Activated naive CD8-positive, alpha-beta T cell treated with anti-CD3 and anti-CD28 coated beads for 36 hours (primary cell): Measurements from ENCODE around the gene SCFD2. TPM values are rescaled to one million over a fixed set of nuclear protein-coding genes. Genes with fewer than 3 reads are reported as not detected.
"Not testable (repeated sequence)": the region's sequence is repeated elsewhere in the genome, so short reads cannot be mapped to it uniquely, and the experiment has no call there.

ENCODE experiments used
- DNase-seq: peaks from one replicate; pipeline ENCODE4 v3.0.0; 2021
- H3K27ac Mint-ChIP-seq: one replicate; pipeline ENCODE4 v1.8.0; 2022; ENCODE audit warnings: mild to moderate bottlenecking, moderate library complexity, mixed read lengths
- H3K27me3 Mint-ChIP-seq: one replicate; pipeline ENCODE4 v1.8.0; 2022; ENCODE audit warnings: mild to moderate bottlenecking, mixed read lengths
- H3K36me3 Mint-ChIP-seq: one replicate; pipeline ENCODE4 v1.8.0; 2021; ENCODE audit warnings: mild to moderate bottlenecking, mixed read lengths
- H3K4me1 Mint-ChIP-seq: one replicate; pipeline ENCODE4 v1.8.0; 2021; ENCODE audit warnings: mixed read lengths
- H3K4me3 Mint-ChIP-seq: one replicate; pipeline ENCODE4 v1.8.0; 2022; ENCODE audit warnings: mild to moderate bottlenecking, moderate library complexity, mixed read lengths
- H3K9me3 Mint-ChIP-seq: one replicate; pipeline ENCODE4 v1.8.0; 2022; ENCODE audit warnings: mixed read lengths
- total RNA-seq, 2 experiments: library from RNA; stranded (reverse); gene quantifications; one replicate each; pipeline ENCODE4 v1.2.3, GENCODE V29; 2021

Gene SCFD2
- total RNA-seq, 2 experiments from 2014 or later: 21.9 to 23.7 TPM

DNA sequence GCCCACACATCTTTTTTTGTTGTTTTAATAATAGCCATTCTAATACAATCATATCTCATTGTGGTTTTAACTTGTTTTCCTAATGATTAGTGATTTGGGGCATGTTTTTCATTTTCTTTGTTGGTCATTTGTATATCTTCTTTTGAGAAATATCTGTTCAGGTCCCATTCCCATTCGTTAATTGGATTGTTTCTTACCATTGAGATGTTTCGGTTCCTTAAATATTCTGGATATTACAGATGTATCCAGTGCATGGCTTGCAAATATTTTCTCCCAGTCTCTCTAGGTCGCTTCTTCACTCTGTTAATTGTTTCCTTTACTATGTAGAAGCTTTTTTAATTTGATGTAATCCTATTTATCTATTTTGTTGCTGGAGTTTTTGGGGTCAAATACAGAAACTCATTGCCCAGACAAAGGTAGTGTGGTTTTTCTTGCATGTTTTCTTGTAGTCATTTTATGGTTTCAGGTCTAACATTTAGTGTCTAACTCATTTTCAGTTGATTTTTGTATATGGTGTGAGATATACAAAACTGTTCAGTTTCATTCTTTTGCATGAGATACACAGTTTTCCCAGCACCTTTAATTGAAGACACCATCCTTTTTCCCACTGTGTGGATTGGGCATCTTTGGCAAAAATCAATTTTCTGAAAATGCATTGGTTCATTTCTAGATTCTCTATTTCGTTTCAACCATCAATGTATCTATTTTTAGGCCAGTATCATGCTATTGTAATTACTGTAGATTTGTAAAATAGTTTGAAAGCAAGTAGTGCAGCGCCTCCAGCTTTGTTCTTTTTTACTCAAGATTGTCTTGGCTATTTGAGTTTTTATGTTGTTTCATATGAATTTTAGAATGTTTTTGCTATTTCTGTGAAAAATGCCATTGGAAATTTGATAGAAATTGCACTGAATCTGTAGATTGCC, 195.9 kb downstream of the SCFD2 start:
- Mint-ChIP-seq H3K36me3 (peaks cover 54% of the 10 kb centered on the region), H3K27me3 (no peaks in the 10 kb centered on the region), H3K4me3 (no peak overlapping the region), H3K27ac (no peak overlapping the region), H3K9me3 (peaks cover 24% of the 10 kb centered on the region), H3K4me1 (no peaks in the 10 kb centered on the region)
- no peak for DNase-seq

DNA sequence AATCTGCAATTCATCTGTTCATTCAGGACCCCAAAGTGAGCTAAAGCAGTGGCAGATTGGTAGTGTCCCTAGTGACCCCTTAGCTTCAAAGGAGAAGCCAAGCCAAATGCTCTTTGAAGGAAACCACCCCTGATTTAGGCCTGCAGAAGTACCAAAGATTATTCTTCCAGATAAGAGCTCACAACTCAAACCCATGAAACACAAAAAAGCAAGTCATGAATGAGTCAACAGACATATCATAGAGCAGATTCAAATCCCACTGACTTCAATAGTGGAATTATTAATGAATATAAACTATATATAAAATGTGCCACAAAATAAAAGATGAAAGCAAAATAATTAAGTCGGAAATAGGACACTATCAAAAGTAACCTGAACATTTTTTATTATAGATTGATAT, 197.6 kb downstream of the SCFD2 start:
- H3K27ac Mint-ChIP-seq: no peak overlapping the region
- H3K27me3 Mint-ChIP-seq: no peaks in the 10 kb centered on the region
- H3K4me1 Mint-ChIP-seq: no peaks in the 10 kb centered on the region

DNA sequence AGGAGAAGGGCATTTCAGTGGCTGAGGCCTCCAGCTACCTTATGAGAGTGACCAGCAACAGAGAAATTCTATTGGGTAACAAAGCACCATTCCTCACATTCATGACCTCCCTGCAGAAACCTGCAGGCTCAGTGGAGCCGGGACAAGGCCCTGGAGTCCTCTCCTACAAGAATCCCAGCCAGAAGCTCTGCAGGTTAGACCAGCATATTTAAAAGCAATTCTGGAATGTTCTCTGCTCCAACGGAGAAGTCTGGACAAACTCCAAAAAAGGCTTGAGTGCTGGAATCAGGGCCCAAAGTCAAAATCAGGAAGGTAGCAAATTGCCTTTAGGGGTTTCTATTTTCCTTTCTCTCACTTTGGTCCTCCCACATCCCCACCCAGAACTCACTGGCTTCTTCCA, 202.9 kb downstream of the SCFD2 start:
- Mint-ChIP-seq H3K36me3 (peaks cover 38% of the 10 kb centered on the region), H3K27me3 (no peaks in the 10 kb centered on the region)
- DNase-seq: no peak

More for the DNA sequence above, 197.6 kb downstream of the SCFD2 start:
- H3K9me3 Mint-ChIP-seq: peaks cover 16% of the 10 kb centered on the region
- no peak overlapping the region for H3K4me3 Mint-ChIP-seq
- H3K36me3 Mint-ChIP-seq: peaks cover 49% of the 10 kb centered on the region
- DNase-seq: no peak

GRCh38 chr4:53161787-53162433, 204.0 kb downstream of the SCFD2 start:
- Mint-ChIP-seq H3K27me3 (no peaks in the 10 kb centered on the region), H3K4me1 (no peaks in the 10 kb centered on the region), H3K4me3 (no peak overlapping the region), H3K27ac (no peak overlapping the region), H3K36me3 (peaks cover 36% of the 10 kb centered on the region), H3K9me3 (peaks cover 4% of the 10 kb centered on the region)
- DNase-seq: no peak

More for the DNA sequence above, 202.9 kb downstream of the SCFD2 start:
- H3K27ac Mint-ChIP-seq: no peak overlapping the region
- no peaks in the 10 kb centered on the region for H3K4me1 Mint-ChIP-seq
- no peak overlapping the region for H3K4me3 Mint-ChIP-seq
- H3K9me3 Mint-ChIP-seq: peaks cover 7% of the 10 kb centered on the region

DNA sequence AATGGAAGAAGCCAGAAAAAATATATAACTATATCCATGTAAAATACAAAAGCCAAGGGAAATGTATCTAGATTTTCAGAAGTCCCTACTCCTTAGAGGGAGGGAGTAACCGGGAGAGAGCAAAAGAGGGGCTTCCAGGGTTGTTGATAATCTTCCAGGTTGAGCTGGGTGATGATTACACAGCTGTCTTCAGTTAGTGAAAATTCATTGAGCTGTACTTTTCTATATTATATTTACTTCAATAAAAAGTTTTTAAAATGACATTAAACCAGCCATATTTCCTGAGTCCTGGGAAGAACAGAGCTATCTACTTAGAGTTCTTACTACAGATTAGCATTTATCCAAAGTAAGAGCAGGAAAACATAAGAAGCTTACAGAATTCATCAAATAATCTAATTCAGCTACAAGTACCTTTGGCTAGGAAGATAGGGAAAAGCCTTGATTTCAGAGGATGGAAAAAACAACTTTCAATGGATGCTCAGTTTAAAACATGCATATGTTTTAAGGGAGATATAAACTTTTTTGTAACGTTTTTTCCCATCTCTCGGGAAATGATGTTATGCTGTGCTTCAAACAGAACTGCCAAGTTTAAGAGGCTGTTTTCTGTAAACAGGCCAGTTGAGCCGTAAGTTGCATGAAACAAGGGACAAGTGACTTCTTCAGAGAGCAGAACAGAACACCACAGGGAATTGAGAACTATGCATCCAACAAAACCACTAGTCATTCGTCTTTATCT, 204.6 kb downstream of the SCFD2 start:
- H3K27ac Mint-ChIP-seq: no peak overlapping the region
- H3K9me3 Mint-ChIP-seq: no peaks in the 10 kb centered on the region
- H3K36me3 Mint-ChIP-seq: peaks cover 33% of the 10 kb centered on the region
- H3K4me1 Mint-ChIP-seq: no peaks in the 10 kb centered on the region
- no peak overlapping the region for H3K4me3 Mint-ChIP-seq
- no peak for DNase-seq
- H3K27me3 Mint-ChIP-seq: no peaks in the 10 kb centered on the region

- H3K27me3 Mint-ChIP-seq: no peaks in the 10 kb centered on the region
- H3K9me3 Mint-ChIP-seq: peaks cover 2% of the 10 kb centered on the region
- no peak overlapping the region for H3K27ac Mint-ChIP-seq
- H3K4me3 Mint-ChIP-seq: no peak overlapping the region
- no peak for DNase-seq
- no peaks in the 10 kb centered on the region for H3K4me1 Mint-ChIP-seq
- peaks cover 49% of the 10 kb centered on the region for H3K36me3 Mint-ChIP-seq
These were observed 209.0 kb downstream of the SCFD2 start for GRCh38 chr4:53156896-53157295.

DNA sequence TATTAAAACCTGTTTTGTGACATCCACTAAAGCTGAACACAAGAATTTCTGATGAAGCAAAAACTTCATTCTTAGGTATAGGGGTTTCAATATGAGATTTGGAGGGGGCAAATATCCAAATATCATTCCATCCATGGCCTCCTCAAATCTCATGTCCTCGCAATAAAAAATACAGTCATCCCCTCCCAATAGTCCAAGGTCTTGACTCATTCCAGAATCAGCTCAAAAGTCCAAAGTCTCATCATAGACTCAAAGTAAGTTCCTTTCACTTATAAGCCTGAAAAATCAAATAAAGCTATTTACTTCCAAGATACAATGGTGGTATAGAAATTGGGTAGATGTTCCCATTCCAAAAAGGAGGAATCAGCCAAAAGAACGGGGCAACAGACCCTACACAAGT, 213.4 kb downstream of the SCFD2 start:
- Mint-ChIP-seq H3K27ac (no peak overlapping the region), H3K4me3 (no peak overlapping the region), H3K27me3 (no peaks in the 10 kb centered on the region), H3K4me1 (peaks cover 2% of the 10 kb centered on the region), H3K36me3 (peaks cover 43% of the 10 kb centered on the region), H3K9me3 (peaks cover 2% of the 10 kb centered on the region)
- DNase-seq: no peak

GRCh38 chr4:53151489-53151788, 214.4 kb downstream of the SCFD2 start:
- Mint-ChIP-seq H3K4me1 (peaks cover 2% of the 10 kb centered on the region), H3K9me3 (peaks cover 2% of the 10 kb centered on the region), H3K4me3 (no peak overlapping the region), H3K27ac (no peak overlapping the region), H3K36me3 (peaks cover 40% of the 10 kb centered on the region), H3K27me3 (no peaks in the 10 kb centered on the region)
- no peak for DNase-seq

- H3K4me3 Mint-ChIP-seq: no peak overlapping the region
- H3K27ac Mint-ChIP-seq: no peak overlapping the region
- H3K36me3 Mint-ChIP-seq: peaks cover 40% of the 10 kb centered on the region
- peaks cover 2% of the 10 kb centered on the region for H3K9me3 Mint-ChIP-seq
- H3K4me1 Mint-ChIP-seq: peaks cover 2% of the 10 kb centered on the region
- H3K27me3 Mint-ChIP-seq: no peaks in the 10 kb centered on the region
- no peak for DNase-seq
These were observed 215.0 kb downstream of the SCFD2 start for GRCh38 chr4:53150631-53151488.

- H3K4me1 Mint-ChIP-seq: peaks cover 6% of the 10 kb centered on the region
- no peaks in the 10 kb centered on the region for H3K27me3 Mint-ChIP-seq
- no peaks in the 10 kb centered on the region for H3K9me3 Mint-ChIP-seq
- peaks cover 30% of the 10 kb centered on the region for H3K36me3 Mint-ChIP-seq
- no peak overlapping the region for H3K27ac Mint-ChIP-seq
- no peak for DNase-seq
- no peak overlapping the region for H3K4me3 Mint-ChIP-seq
These were observed 218.2 kb downstream of the SCFD2 start for GRCh38 chr4:53147711-53148110.

DNA sequence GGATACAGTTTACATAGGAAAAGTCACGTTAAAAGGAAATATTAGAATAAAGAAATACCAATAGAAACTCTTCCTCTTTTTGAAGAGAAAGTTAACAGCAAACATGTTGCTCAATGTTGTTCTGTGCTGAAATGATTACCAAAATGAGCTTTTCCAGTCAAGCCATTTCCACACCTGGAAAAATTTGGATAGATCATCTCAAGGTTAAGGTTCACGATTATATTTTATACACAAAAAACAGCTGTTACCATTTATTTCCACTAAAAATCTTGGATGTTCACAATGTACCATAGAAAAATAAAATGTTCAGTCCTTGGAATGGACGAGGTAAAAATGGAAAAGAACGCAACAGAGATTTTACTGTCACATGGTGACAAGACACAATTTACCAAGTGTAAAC, 218.7 kb downstream of the SCFD2 start:
- no peak overlapping the region for H3K4me3 Mint-ChIP-seq
- peaks cover 31% of the 10 kb centered on the region for H3K36me3 Mint-ChIP-seq
- no peak overlapping the region for H3K27ac Mint-ChIP-seq
- H3K4me1 Mint-ChIP-seq: peaks cover 6% of the 10 kb centered on the region
- no peaks in the 10 kb centered on the region for H3K27me3 Mint-ChIP-seq
- no peak for DNase-seq
- no peaks in the 10 kb centered on the region for H3K9me3 Mint-ChIP-seq

DNA sequence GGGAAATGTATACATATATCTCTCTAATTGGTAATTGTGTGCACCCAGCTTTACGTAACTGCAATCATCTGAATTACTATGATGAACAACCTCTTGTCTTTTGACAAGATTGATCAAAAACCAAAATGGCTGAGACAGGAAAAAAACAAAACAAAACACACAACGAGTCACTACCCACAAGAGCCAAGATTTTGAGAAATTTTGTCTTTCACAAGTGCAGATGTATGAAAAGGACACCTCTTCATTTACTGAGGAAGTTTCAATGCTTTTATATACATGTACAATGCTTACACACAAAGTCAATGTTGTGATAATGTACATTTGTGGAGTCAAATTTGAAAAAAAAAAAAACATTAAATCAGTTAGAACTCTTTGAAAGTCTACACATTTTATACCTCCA, 224.6 kb downstream of the SCFD2 start:
- Mint-ChIP-seq H3K27ac (no peak overlapping the region), H3K4me1 (peaks cover 19% of the 10 kb centered on the region), H3K27me3 (no peaks in the 10 kb centered on the region), H3K36me3 (peaks cover 56% of the 10 kb centered on the region), H3K9me3 (peaks cover 5% of the 10 kb centered on the region), H3K4me3 (no peak overlapping the region)
- DNase-seq: no peak

GRCh38 chr4:53139256-53139655, 226.6 kb downstream of the SCFD2 start:
- H3K4me3 Mint-ChIP-seq, H3K27ac Mint-ChIP-seq, DNase-seq, H3K9me3 Mint-ChIP-seq, H3K27me3 Mint-ChIP-seq: not testable (repeated sequence)
- peaks cover 19% of the 10 kb centered on the region for H3K4me1 Mint-ChIP-seq
- peaks cover 44% of the 10 kb centered on the region for H3K36me3 Mint-ChIP-seq

GRCh38 chr4:53137468-53137867, 228.4 kb downstream of the SCFD2 start:
- peaks cover 10% of the 10 kb centered on the region for H3K9me3 Mint-ChIP-seq
- peaks cover 49% of the 10 kb centered on the region for H3K36me3 Mint-ChIP-seq
- H3K4me3 Mint-ChIP-seq: no peak overlapping the region
- no peak for DNase-seq
- H3K4me1 Mint-ChIP-seq: peaks cover 19% of the 10 kb centered on the region
- H3K27me3 Mint-ChIP-seq: no peaks in the 10 kb centered on the region
- H3K27ac Mint-ChIP-seq: no peak overlapping the region
